Esophagus muscularis mucosa (tissue), 4 donors: ENCODE data around the gene SLIRP.

ENCODE experiments used
- CTCF ChIP-seq, 3 experiments: fragments of 200-600 bp in 2 of 3; fragments of 450-650 bp in 1 of 3; sonication (generic) in 2 of 3; IDR thresholded peaks; one replicate each; pipeline ENCODE4 v1.5.1; 2017 to 2019; ENCODE audit warnings: antibody characterized with exemption in 3 of 3, mild to moderate bottlenecking in 2 of 3, moderate library complexity in 1 of 3
- EP300 ChIP-seq: sonication (generic); formaldehyde crosslinking; IDR thresholded peaks from one replicate; pipeline ENCODE4 v1.6.1; 2017; ENCODE audit warnings: antibody characterized with exemption
- POLR2A ChIP-seq: fragments of 450-650 bp; IDR thresholded peaks from one replicate; pipeline ENCODE4 v1.6.1; 2017; ENCODE audit warnings: antibody characterized with exemption, moderate library complexity, mild to moderate bottlenecking, low read depth
- POLR2AphosphoS5 ChIP-seq, 2 donors: sonication (generic); formaldehyde crosslinking; IDR thresholded peaks; one replicate each; pipeline ENCODE4 v1.6.1; 2017; ENCODE audit warnings: antibody characterized with exemption in 2 of 2

DNA sequence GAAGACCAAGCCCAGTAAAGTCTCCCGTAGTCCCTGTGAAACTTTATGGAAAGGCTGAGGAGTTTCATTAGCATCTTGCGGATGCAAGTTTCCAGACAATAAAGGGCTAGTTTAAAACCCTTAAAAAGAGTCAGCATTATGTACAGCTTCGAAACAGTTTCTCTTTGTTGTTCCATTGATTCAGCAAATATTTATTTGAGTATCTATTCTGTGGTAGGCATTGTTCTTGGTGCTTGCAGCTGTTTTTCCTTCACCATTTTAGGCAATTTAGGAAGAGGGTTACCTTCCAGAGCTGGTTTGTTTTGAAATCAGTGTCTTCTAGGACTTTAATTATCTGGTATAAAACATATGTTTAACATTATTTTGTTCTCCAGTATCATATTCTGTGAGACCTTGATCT lies 1.5 kb downstream of the SLIRP start:
- no peak for TF ChIP-seq POLR2AphosphoS5 (IDR thresholded peaks at IDR 0.05)
- TF ChIP-seq CTCF (IDR thresholded peaks at IDR 0.05), result no peak
- no peak for TF ChIP-seq EP300
- TF ChIP-seq POLR2A, result no peak
